COLO668 (cell line): ENCODE measurements around the gene GAREM1.
A peak's percentile ranks its signal among the peaks of the same experiment; 100 is the strongest.

Experiments used
- DNase-seq: peaks from one replicate; lab custom pipeline; 2025; ENCODE audit not compliant: unreplicated experiment; lab: John Stamatoyannopoulos, UW

GAREM1 gene

GRCh38 chr18:32425466-32425865, 45.2 kb downstream of the GAREM1 start:
- no peak for DNase-seq

GRCh38 chr18:32424696-32425095, 46.0 kb downstream of the GAREM1 start:
- DNase-seq = no peak

GRCh38 chr18:32422978-32423740, 47.5 kb downstream of the GAREM1 start:
- DNase-seq = no peak

- DNase-seq = no peak
Observed at GRCh38 chr18:32422201-32422600, 48.5 kb downstream of the GAREM1 start.

GRCh38 chr18:32420084-32420750, 50.5 kb downstream of the GAREM1 start:
- DNase-seq = no peak

- no peak for DNase-seq
Observed at GRCh38 chr18:32418148-32418547, 52.5 kb downstream of the GAREM1 start.

GRCh38 chr18:32405588-32405987, 65.1 kb downstream of the GAREM1 start:
- no peak for DNase-seq

- no peak for DNase-seq
Observed at GRCh38 chr18:32401621-32402020, 69.1 kb downstream of the GAREM1 start.

- DNase-seq = no peak
Observed at GRCh38 chr18:32393407-32393806, 77.3 kb downstream of the GAREM1 start.

GRCh38 chr18:32391126-32391525, 79.6 kb downstream of the GAREM1 start:
- no peak for DNase-seq

- no peak for DNase-seq
Observed at GRCh38 chr18:32389858-32390257, 80.8 kb downstream of the GAREM1 start.

GRCh38 chr18:32389191-32389590, 81.5 kb downstream of the GAREM1 start:
- DNase-seq = no peak

- no peak for DNase-seq
Observed at GRCh38 chr18:32386471-32386870, 84.2 kb downstream of the GAREM1 start.

GRCh38 chr18:32383050-32383819, 87.4 kb downstream of the GAREM1 start:
- no peak for DNase-seq

GRCh38 chr18:32381761-32382160, 88.9 kb downstream of the GAREM1 start:
- no peak for DNase-seq

GRCh38 chr18:32380559-32380958, 90.1 kb downstream of the GAREM1 start:
- no peak for DNase-seq

GRCh38 chr18:32379891-32380290, 90.8 kb downstream of the GAREM1 start:
- DNase-seq = no peak

GRCh38 chr18:32378705-32379104, 92.0 kb downstream of the GAREM1 start:
- peak; percentile 72 for DNase-seq

GRCh38 chr18:32373995-32374394, 96.7 kb downstream of the GAREM1 start:
- peak; percentile 77 for DNase-seq

GRCh38 chr18:32373505-32373904, 97.2 kb downstream of the GAREM1 start:
- peak; percentile 30 for DNase-seq

GRCh38 chr18:32372381-32373061, 98.2 kb downstream of the GAREM1 start:
- peak; percentile 89 for DNase-seq
